Jurkat, Clone E6-1 (cell line): ENCODE measurements around the gene KRTAP10-6.
"Not testable (repeated sequence)": the region's sequence is repeated elsewhere in the genome, so short reads cannot be mapped to it uniquely, and the experiment has no call there.

Source experiments
- DNase-seq: peaks from one replicate; pipeline ENCODE4 v3.0.0-alpha.2; 2011; ENCODE audit warnings: low read depth, low spot score
- H3K4me3 ChIP-seq: 2 replicates; pipeline ENCODE4 v1.5.1; 2011; ENCODE audit warnings: mild to moderate bottlenecking, low read length, control low read depth, moderate library complexity

KRTAP10-6 gene

DNA sequence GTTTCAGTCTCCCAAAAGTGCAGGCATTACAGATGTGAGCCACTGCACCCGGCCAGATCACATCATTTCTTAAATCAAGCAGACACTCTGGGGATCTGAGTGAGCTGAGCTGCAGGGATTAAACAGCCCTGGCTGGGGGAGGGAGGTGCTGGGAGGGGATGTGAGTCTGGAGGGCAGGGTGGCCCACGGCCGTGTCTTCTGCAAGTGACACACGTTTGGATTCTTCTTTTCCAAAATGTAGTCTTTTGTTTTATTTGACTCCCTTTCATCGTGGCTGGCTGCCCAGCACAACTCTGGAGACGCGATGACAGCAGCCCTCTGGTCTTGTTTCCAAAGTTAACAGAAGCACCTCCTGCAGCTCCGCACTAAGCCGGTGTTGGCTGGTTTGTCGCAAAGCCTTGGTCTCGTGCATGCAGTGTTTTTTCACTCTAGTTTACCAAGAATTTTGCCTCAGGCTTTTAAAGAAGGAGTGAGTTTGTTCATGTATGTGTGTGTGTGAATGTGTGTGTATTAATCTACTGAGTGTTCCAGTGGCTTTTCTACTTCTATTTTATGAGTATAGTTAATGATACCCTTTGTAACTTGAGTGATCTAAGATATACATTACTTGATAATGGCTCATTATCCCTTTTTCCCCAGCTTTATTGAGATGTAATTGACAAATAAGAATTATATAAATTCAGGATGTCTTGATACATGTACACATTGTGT is 9.1 kb downstream of the KRTAP10-6 start:
- H3K4me3 ChIP-seq = no peak overlapping the region
- no peak for DNase-seq

DNA sequence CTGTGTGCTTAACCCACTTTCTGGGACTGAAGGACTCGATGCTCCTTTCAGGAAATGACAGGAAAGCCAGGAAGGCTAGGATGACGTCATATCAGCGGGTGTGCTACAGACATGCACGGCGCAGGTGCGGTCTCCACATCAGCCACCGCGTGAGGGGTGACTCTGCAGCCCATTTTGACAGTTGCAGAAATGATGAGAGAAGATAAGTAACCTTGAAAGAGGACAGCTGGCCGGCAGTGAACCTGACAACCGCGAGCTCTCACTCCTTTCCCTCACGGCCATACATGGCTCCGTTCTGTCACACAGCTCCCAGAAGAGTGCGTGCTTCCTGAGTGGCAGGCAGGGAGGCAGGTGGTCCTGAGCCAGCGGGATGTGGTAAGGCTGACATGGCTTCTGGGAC is 10.2 kb downstream of the KRTAP10-6 start:
- no peak for DNase-seq
- no peak overlapping the region for H3K4me3 ChIP-seq

DNA sequence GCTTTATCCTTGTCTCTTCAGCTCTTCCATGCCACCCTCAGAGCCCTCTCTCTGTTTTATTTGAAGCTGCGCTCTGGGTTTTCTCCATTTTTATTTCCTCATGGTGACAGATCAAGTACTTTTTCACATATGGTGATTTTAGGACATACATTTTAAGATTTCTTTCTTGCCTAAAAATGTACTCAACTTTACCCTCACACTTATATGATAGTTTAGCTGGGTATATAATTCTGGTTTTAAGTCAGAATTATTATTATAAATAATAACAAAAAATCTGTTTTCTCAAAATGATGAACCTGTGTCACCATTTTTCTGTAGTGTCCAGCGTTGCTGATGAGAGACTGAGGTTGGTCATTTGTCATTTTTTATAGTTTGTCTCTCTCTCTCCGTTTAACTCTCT is 11.1 kb downstream of the KRTAP10-6 start:
- DNase-seq = no peak
- no peak overlapping the region for H3K4me3 ChIP-seq

DNA sequence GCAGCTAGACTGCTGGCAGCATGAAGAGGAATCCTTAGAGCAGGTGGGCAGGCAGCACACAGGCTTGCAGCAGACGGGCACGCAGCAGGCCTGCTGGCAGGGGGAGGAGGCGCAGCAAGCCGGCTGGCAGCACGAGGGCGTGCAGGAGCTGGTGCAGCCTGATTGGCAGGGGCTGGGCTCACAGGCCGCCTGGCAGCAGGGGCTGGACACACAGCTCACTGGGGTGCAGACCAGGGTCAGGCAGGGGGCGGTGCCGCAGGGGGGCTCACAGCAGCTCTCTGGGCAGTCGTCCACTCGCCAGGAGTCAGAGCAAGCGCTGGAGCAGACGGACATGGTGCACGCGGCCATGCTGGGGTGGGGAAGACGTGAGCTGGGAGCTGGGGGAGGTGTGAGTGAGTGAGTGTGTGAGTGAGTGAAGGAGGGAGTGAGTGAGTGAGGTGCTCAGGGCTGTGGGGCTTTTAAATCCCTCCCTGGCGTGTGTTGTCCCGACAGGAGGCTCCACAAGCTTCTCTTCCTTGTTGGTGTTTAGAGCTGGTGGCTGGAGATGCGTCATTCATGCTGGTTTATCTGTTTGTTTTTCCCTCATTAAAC is 12.0 kb downstream of the KRTAP10-6 start, which contains the start of gene KRTAP10-5:
Gene KRTAP10-5 (minus strand): TSS at position 374 of the 591 bp plus-strand sequence. CDS start 26 bp downstream, at position 348.
- DNase-seq, H3K4me3 ChIP-seq: not testable (repeated sequence)

DNA sequence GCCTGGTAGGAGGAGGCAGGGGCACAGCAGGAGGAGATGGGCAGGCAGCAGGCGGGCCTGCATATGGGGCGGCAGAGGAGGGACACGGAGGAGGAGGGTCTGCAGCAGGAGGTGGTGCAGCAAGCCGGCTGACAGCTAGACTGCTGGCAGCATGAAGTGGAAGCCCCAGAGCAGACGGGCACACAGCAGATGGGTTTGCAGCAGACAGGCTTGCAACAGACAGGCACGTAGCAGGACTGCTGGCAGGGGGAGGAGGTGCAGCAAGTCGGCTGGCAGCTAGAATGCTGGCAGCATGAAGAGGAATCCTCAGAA is 12.5 kb downstream of the KRTAP10-6 start:
- H3K4me3 ChIP-seq = no peak overlapping the region
- no peak for DNase-seq

DNA sequence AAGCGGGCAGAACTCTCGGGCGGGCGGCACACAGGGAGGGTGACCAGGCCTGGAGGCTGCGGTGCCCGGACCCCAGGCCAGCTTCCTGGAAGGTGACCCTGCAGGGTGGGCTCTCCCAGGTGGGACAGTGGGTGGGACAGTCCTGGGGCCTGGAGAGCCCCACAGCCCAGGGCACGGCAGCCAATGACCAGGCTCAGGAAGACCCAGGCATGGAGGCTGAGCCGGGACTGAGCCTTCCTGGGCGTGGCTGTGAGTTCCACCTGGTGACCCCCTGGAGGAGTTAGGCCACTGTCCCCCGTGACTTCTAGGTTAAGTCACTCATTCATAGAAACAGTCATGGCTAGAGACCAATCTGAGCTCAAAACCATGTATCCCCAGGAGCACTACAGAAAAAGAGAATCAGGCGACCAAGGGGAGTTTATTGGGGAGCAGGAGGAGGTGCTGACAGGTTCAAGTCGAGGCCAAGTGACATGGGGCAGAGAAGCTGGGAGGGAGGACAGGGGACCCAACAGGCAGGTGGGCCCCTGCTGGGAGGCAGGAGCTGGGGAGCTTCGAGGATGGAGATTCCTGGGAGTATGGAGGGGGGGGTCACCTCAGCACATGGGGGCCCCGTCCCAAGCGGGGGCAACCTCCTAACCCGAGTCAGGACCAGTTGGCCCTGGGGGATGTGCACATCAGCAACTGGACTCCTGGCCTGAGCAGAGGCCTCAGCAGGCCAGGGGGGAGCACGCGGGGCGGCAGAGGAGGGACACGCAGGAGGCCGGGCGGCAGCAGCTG is 13.1 kb downstream of the KRTAP10-6 start:
- no peak for DNase-seq
- no peak overlapping the region for H3K4me3 ChIP-seq

DNA sequence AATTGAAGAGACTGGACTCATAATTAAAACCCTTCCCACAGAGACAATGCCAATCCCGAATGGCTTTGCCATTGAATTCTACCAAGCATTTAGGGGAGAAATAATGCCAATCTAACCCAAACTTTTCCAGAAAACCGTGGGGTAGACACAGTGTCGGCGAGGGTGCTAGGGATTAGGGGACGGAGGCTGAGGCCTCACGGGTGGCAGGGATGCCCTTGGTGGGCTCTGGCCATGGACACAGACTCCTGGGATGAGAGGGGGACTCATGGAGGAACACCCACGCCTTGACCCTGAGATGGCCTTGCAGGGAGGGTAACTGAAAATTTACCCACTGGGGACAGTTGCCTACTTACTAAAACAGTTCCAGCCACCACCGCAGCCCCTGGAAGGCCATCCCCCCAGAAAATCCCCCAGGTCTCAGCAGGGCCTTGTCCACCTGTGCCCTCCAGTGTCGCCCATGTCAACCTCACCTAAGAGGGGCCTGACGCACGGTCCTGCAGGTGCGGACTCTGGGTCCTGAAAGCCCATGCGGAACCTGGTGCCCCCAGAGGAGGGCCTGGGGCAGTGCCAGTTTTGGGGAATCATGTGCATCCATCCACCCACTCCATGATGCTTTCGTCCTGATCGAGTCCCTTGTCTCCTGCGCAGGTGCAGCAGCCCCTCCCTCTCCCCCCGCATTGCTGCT is 13.8 kb downstream of the KRTAP10-6 start:
- no peak for DNase-seq
- no peak overlapping the region for H3K4me3 ChIP-seq

DNA sequence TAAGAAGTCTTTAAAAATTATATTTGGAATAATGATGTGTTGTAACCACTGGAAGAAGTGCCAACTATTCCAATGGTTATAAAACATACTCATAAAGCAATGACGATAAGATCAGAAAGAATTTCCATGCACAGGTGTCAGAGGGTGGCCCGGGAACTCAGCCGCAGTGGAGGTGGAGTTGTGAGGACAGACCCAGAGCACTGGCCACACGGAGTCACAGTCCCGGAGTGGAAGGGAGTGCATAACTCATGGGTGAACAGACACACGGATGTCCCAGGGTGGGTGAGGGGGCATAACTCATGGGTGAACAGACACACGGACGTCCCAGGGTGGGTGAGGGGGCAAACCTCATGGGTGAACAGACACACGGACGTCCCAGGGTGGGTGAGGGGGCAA is 16.3 kb downstream of the KRTAP10-6 start:
- no peak overlapping the region for H3K4me3 ChIP-seq
- DNase-seq = no peak

DNA sequence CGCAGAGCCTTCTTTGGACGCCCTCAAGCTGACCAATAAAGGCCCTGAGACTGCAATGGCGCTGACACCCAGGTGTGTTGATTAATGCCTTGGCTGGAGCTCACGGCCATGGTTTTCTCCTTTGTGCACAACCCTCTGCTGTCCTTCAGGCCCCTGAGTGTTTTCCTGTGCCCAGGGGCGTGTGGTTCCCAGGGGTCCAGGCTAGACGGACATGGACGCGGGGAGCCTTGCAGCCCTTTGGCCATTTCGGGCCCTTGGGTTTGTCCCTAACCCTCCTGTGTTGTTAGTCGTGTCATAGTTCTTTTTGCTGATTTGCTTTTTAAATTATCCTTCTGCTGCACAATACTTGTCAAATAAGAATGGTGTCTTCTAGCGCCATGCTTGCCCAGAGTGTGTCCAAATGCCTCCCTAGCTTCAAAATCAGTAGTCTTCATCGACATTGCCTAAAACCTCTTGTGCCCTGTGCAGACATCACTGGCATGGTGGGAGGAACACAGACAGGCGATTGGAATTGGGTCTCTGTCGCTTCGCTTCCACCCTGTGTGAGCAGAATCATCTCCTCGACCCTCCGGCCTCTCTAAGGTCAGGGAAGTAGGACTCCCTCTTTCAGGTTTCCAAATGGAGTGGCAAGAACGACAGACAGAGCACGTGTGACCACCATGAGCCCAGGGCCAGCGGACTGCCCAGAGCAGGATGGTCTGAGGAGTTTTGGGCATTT is 16.8 kb downstream of the KRTAP10-6 start:
- H3K4me3 ChIP-seq = no peak overlapping the region
- DNase-seq = no peak

DNA sequence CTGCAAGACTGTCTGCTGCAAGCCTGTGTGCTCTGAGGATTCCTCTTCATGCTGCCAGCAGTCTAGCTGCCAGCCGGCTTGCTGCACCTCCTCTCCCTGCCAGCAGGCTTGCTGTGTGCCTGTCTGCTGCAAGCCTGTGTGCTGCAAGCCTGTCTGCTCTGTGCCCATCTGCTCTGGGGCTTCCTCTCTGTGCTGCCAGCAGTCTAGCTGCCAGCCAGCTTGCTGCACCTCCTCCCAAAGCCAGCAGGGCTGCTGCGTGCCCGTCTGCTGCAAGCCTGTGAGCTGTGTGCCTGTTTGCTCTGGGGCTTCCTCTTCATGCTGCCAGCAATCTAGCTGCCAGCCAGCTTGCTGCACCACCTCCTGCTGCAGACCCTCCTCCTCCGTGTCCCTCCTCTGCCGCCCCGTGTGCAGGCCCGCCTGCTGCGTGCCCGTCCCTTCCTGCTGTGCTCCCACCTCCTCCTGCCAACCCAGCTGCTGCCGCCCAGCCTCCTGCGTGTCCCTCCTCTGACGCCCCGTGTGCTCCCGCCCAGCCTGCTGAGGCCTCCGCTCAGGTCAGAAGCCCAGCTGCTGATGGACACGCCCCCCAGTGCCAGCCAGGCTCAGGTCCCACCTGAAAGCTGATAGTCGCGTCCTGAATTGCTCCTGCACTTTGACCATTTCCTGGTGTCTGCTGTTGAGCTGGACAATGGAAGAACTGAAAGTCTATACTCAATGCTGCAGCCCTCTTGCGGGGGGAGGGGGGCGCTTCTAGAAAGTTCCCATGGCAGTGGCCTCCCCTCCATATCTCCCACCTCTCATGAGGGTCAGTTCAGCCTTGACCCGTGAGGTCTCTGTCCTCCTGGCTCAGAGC is 17.6 kb downstream of the KRTAP10-6 start:
- no peak overlapping the region for H3K4me3 ChIP-seq
- DNase-seq = no peak

DNA sequence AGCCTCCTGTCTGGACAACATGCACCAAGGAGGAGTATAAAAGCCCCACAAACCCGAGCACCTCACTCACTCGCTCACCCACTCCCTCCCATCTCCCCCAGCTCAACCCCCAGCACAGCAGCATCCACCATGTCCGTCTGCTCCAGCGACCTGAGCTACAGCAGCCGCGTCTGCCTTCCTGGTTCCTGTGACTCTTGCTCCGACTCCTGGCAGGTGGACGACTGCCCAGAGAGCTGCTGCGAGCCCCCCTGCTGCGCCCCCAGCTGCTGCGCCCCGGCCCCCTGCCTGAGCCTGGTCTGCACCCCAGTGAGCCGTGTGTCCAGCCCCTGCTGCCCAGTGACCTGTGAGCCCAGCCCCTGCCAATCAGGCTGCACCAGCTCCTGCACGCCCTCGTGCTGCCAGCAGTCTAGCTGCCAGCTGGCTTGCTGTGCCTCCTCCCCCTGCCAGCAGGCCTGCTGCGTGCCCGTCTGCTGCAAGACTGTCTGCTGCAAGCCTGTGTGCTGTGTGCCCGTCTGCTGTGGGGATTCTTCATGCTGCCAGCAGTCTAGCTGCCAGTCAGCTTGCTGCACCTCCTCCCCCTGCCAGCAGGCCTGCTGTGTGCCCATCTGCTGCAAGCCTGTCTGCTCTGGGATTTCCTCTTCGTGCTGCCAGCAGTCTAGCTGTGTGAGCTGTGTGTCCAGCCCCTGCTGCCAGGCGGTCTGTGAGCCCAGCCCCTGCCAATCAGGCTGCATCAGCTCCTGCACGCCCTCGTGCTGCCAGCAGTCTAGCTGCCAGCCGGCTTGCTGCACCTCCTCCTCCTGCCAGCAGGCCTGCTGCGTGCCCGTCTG is 18.5 kb downstream of the KRTAP10-6 start, which contains the start of gene KRTAP10-4:
Gene KRTAP10-4 (plus strand): TSS at position 100 of the 827 bp plus-strand sequence. CDS start 30 bp downstream, at position 130.
- not testable (repeated sequence) for DNase-seq, H3K4me3 ChIP-seq

DNA sequence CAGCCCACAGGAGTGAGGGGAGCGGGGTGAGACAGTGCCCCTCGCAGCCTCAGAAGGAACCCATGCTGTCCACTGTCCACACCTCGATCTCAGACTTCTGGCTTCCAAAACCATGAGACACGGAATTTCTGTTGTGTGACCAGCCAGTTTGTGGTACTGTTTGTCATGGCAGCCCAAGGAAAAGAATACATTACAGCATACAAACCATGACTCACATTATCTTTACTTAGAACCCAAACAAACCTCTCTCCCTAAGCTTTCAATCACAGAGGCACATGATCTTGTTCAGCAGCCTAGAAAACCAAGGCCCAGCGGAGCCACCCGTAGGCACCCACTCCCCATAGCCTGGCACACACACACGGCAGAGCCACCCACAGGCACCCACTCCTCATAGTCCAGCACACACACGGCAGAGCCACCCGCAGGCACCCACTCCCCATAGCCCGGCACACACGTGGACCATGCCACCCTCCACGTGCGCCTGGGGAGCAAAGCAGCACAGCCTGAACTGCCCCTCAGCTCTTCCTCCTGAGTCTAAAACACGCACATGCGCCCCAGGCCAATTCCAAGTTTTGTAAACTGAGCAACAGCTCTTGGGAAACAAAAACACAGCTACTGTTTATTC is 19.2 kb downstream of the KRTAP10-6 start:
- H3K4me3 ChIP-seq = no peak overlapping the region
- no peak for DNase-seq

DNA sequence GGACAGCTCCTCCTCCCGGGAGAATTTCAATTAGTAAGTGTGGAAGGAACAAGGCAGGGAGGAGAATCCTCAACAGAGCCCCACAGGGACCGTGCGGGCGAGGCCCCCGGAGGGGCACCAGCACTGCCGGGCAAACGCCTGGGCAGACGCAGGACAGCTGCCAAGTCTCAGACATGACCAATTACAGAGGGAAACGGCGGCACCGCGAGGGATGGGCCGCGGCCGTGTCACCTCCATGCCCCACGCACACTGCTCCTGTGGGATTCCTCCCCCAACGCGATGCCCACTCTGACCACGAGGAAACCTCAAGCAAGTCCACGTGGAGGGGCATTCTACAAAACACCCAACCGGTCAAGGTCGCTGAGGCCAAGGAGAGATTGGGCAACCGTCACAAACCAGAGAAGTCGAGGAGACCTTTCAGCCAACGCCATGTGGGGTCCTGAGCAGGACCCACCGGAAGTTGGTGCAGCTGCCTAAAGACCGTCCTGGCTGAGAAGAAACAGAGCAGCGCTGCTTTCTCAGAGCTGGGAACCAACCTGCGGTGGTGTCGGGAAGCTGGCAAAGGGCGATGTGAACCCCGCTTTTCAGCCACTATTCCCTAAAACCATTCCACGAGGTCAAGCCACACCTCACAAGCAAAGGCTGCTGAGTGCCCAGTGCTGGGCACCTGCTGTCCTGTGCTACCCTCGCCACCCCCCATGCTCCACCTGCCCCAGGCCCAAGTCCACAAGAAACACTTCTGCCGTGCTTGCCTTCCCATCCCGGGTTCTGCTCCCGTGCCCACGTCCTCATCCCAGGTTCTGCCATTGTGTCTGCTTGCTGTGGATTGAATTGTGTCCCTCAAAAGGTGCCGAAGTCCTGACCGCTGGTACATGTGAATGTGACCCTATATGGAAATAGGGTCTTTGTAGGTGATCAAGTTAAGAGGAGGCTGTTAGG is 20.2 kb downstream of the KRTAP10-6 start:
- DNase-seq = no peak
- H3K4me3 ChIP-seq = no peak overlapping the region

DNA sequence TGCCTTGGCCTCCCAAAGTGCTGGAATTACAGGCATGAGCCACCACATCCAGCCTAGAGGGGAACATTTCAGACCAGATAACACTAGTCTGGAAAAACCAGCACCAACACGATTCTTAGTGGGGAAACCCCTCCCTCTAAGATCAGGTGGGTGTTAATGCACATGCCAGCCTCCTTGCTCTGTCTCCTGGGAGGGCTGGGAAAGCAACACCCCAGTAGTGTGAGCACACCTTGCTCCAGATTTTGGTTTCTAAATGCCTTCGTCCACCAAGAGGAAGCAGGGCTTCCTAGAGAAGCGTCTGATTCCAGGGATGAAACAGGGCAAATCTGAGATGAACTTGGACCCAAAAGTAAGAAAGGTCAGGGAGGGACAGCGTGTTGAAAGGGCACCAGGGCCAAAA is 21.0 kb downstream of the KRTAP10-6 start:
- H3K4me3 ChIP-seq = no peak overlapping the region

DNA sequence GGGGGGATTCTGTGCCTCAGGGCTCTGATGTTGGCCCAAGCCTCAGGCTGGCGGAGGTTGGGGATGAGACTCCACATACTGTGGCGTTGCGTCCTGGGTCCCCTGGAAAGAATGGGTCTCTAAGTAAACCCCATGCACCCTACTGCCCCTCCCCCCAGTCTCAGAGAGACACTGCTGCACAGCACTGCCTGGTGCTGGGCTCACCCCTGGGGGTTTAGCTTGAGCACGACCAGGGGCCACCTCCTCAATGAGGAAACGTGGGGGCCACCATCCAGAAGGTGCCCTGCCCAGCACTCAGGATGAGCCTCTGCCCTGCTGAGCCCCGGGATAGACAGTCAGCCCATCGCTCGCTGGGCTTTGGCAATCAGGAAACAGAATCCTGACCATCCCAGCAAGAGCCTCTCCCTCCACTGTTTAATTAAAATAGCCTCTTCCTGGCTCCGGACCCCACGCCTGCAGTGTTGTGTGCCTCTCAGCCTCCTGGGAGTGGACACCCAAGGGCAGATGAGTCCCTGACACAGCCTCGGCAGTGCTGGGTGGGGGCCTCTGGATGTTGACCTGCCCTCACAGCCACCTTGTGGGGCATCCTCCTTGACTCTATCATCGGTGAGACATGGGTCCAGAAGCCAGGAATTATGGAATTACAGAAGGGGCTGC is 22.3 kb downstream of the KRTAP10-6 start:
- no peak overlapping the region for H3K4me3 ChIP-seq
- no peak for DNase-seq

More for the DNA sequence above, 21.0 kb downstream of the KRTAP10-6 start:
- DNase-seq = no peak
